HCT116 (cell line): ENCODE results near the gene TNS3. TPM values are rescaled to one million over a fixed set of nuclear protein-coding genes. Genes with fewer than 3 reads are reported as not detected.

Source experiments
- ATAC-seq: fragments of 200-7000 bp; cut with Tn5 transposase; 2 replicates; pipeline ENCODE4 v1.9.1; 2020; ENCODE audit warnings: mild to moderate bottlenecking, moderate library complexity
- BruUV-seq: library from RNA; stranded (reverse); fragments of 400-500 nt; replicated peaks from 2 replicates; lab custom pipeline; 2021; lab: Mats Ljungman, UMichigan
- CTCF ChIA-PET: fragments of 300-600 bp; sonication (Branson Sonifier 250); formaldehyde crosslinking; loops from one replicate; lab custom pipeline; 2021; ENCODE audit warnings: antibody characterized with exemption; lab: Charles Lee
- POLR2A ChIA-PET: fragments of 300-600, 350-600 bp; sonication (Branson Sonifier 250); formaldehyde crosslinking; loops from one replicate; lab custom pipeline; 2021; ENCODE audit warnings: antibody characterized with exemption; lab: Charles Lee
- RAD21 ChIA-PET, 2 experiments: fragments of 300-600 bp; sonication (Branson Sonifier 250); formaldehyde crosslinking; loops; one replicate each; lab custom pipeline; 2023; ENCODE audit warnings: low total read pairs in 2 of 2; ENCODE audit not compliant: uncharacterized antibody in 2 of 2, unreplicated experiment in 2 of 2, low non-redundant PET in 1 of 2; lab: Charles Lee
- DNase-seq: peaks from one replicate; pipeline ENCODE4 v3.0.0-alpha.2; 2010; ENCODE audit warnings: low read depth, low spot score
- H2AFZ ChIP-seq: fragments of 200-600 bp; shearing (Covaris generic), sonication (generic); 2 replicates; pipeline ENCODE4 v1.6.1; 2017; ENCODE audit warnings: low read depth, mixed run types, mixed read lengths, antibody characterized with exemption, low read length; ENCODE audit not compliant: poor library complexity, severe bottlenecking
- H3K27ac ChIP-seq: 2 replicates; pipeline ENCODE4 v1.5.1; 2012; ENCODE audit warnings: low read depth, low read length
- H3K27me3 ChIP-seq: fragments of 200-600 bp; sonication (generic); 2 replicates; pipeline ENCODE4 v1.6.1; 2016; ENCODE audit warnings: mixed run types, low read length, mixed read lengths; ENCODE audit not compliant: insufficient read depth
- H3K36me3 ChIP-seq, 2 experiments: fragments of 200-500 bp in 1 of 2; fragments of 200-600 bp in 1 of 2; sonication (Bioruptor generic) in 1 of 2; sonication (generic) in 1 of 2; 2 replicates each; pipeline versions ENCODE4 v1.5.1 to v1.6.1; 2014 to 2016; ENCODE audit warnings: low read length in 2 of 2, inconsistent platforms in 1 of 2, mixed read lengths in 1 of 2, mixed run types in 1 of 2; ENCODE audit not compliant: insufficient read depth in 2 of 2, control insufficient read depth in 1 of 2
- H3K4me1 ChIP-seq, 2 experiments: fragments of 200-600 bp in 1 of 2; sonication (generic) in 1 of 2; 2 replicates each; pipeline versions ENCODE4 v1.5.1 to v1.6.1; 2012 to 2017; ENCODE audit warnings: low read length in 2 of 2, inconsistent platforms in 1 of 2, mild to moderate bottlenecking in 1 of 2, mixed read lengths in 1 of 2, mixed run types in 1 of 2, moderate library complexity in 1 of 2; ENCODE audit not compliant: insufficient read depth in 2 of 2, control insufficient read depth in 1 of 2
- H3K4me2 ChIP-seq: fragments of 200-600 bp; sonication (generic); 2 replicates; pipeline ENCODE4 v1.6.1; 2017; ENCODE audit warnings: mixed run types, low read length, mixed read lengths
- H3K4me3 ChIP-seq, 2 experiments: fragments of 200-600 bp in 1 of 2; sonication (generic) in 1 of 2; replicated peaks in 1 of 2; 2 replicates each; pipeline ENCODE4 v1.5.1; 2011 to 2016; ENCODE audit warnings: low read length in 2 of 2, control low read depth in 1 of 2, low read depth in 1 of 2, mild to moderate bottlenecking in 1 of 2, mixed read lengths in 1 of 2, mixed run types in 1 of 2
- H3K79me2 ChIP-seq: fragments of 200-600 bp; sonication (generic); 2 replicates; pipeline ENCODE4 v1.6.1; 2017; ENCODE audit warnings: mild to moderate bottlenecking, mixed run types, low read length, moderate library complexity, mixed read lengths; ENCODE audit not compliant: insufficient read depth
- H3K9ac ChIP-seq: fragments of 200-600 bp; sonication (generic); 2 replicates; pipeline ENCODE4 v1.6.1; 2016; ENCODE audit warnings: low read length, mixed read lengths
- H3K9me2 ChIP-seq: fragments of 200-600 bp; sonication (generic), shearing (Covaris generic); 2 replicates; pipeline ENCODE4 v1.6.1; 2017; ENCODE audit warnings: mixed run types, mild to moderate bottlenecking, moderate library complexity; ENCODE audit not compliant: insufficient read depth
- H3K9me3 ChIP-seq, 2 experiments: fragments of 200-500 bp in 1 of 2; fragments of 200-600 bp in 1 of 2; sonication (Bioruptor generic) in 1 of 2; sonication (generic) in 1 of 2; 2 replicates each; pipeline ENCODE4 v1.6.1; 2014 to 2017; ENCODE audit warnings: low read length in 2 of 2, mixed read lengths in 2 of 2, inconsistent platforms in 1 of 2, low read depth in 1 of 2, mild to moderate bottlenecking in 1 of 2, mixed run types in 1 of 2, moderate library complexity in 1 of 2; ENCODE audit not compliant: control insufficient read depth in 1 of 2, insufficient read depth in 1 of 2
- H4K20me1 ChIP-seq: fragments of 200-600 bp; sonication (generic), shearing (Covaris generic); 2 replicates; pipeline ENCODE4 v1.6.1; 2017; ENCODE audit warnings: mixed run types, mild to moderate bottlenecking, moderate library complexity; ENCODE audit not compliant: insufficient read depth
- ELF1 ChIP-seq: IDR thresholded peaks from 2 replicates; pipeline ENCODE4 v1.6.1; 2012; ENCODE audit warnings: low read depth, borderline replicate concordance
- EZH2phosphoT487 ChIP-seq: fragments of 200-600 bp; IDR thresholded peaks from 2 replicates; pipeline ENCODE4 v1.6.1; 2018; ENCODE audit warnings: antibody characterized with exemption, borderline replicate concordance
- TCF7L2 ChIP-seq: IDR thresholded peaks from 2 replicates; pipeline ENCODE4 v1.7.0; 2011; ENCODE audit warnings: borderline replicate concordance, inconsistent platforms; ENCODE audit not compliant: insufficient read depth, insufficient read length; ENCODE audit errors: extremely low read depth
- intact Hi-C: fragments of 100-400 bp; cut with micrococcal nuclease; formaldehyde crosslinking; loops from 2 replicates; pipeline ENCODE4 v1.10.0; 2022
- total RNA-seq: library from RNA; stranded (reverse); gene quantifications from one replicate; pipeline ENCODE4 v1.2.1, GENCODE V29; 2021; ENCODE audit not compliant: unreplicated experiment
- TF ChIP-seq, protein P1 (sequence below), 3 experiments: fragments of 200-600 bp in 1 of 3; sonication (generic) in 1 of 3; IDR thresholded peaks in 2 of 3; conservative IDR thresholded peaks in 1 of 3; 2 replicates each; pipeline ENCODE4 v1.5.1; 2012 to 2017; ENCODE audit warnings: low read depth in 2 of 3, low read length in 2 of 3, antibody characterized with exemption in 1 of 3, borderline replicate concordance in 1 of 3, control low read depth in 1 of 3, mild to moderate bottlenecking in 1 of 3, mixed read lengths in 1 of 3, mixed run types in 1 of 3, moderate library complexity in 1 of 3; ENCODE audit not compliant: insufficient read depth in 1 of 3

Gene TNS3
- total RNA-seq, 1 experiment from 2014 or later = 9.1 TPM

DNA sequence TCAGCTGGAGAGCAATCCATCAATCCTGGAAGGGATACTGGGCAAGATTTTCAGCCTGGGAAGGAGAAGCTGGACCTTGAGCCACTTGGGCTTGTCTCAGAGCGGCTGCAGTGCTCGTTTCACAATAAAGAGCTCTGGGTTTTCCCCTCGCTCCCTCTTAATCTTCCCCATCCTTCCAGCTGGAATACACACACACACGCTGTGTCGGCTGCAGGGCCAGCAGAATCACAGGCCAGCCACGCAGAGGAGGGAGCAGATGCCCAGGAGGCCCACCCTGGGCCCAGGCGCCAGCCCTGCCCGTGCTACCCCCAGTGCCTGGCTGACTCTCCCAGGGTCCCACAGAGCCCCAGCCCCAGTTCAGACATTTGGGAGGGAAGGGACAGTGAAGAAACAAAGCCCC is 255.1 kb downstream of the TNS3 start:
- H3K79me2 ChIP-seq = no peaks in the 10 kb centered on the region
- POLR2A ChIA-PET = no interaction called here
- RAD21 ChIA-PET = no interaction called here
- DNase-seq = no peak
- H3K9me3 ChIP-seq = no peaks in the 10 kb centered on the region
- no peaks in the 10 kb centered on the region for H4K20me1 ChIP-seq
- no peaks in the 10 kb centered on the region for H3K27me3 ChIP-seq
- no peak overlapping the region for H3K4me2 ChIP-seq
- no peaks in the 10 kb centered on the region for H3K9me2 ChIP-seq
- H3K9ac ChIP-seq = no peak overlapping the region
- ATAC-seq = no peak
- intact Hi-C loops = no loop called here
- H3K36me3 ChIP-seq = no peaks in the 10 kb centered on the region
- no peak for TF ChIP-seq ELF1
- TF ChIP-seq EZH2phosphoT487 = no peak
- no peak overlapping the region for H2AFZ ChIP-seq
- no TSS peak for BruUV-seq
- H3K4me1 ChIP-seq = peaks cover 3 to 12% of the 10 kb centered on the region in 2 experiments; a peak in 2 of 4 replicates
- no peak overlapping the region for H3K4me3 ChIP-seq
- H3K27ac ChIP-seq = no peak overlapping the region
- CTCF ChIA-PET = no interaction called here

DNA sequence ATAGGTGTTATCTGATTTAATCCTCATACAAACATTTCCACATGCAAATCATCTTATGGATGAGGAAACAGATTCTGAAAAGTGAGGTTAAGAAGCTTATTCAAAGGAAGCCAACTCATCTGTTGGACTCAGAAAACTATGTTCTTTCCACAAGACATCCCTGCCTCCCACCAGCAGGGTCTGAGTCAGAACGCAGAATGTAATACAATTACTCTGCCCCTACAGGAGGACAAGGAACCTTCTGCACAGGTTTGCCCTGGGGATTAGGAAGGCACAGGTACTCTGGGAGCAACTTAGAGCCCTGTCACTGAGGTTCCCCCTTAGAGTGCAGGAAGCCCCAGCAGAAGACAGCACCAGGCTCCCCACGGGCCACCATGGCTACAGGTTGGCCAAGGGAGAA is 255.7 kb downstream of the TNS3 start:
- no peak for DNase-seq
- intact Hi-C loops = no loop called here
- no peaks in the 10 kb centered on the region for H3K36me3 ChIP-seq

More for the DNA sequence above, 255.7 kb downstream of the TNS3 start:
- TF ChIP-seq, protein P1, sequence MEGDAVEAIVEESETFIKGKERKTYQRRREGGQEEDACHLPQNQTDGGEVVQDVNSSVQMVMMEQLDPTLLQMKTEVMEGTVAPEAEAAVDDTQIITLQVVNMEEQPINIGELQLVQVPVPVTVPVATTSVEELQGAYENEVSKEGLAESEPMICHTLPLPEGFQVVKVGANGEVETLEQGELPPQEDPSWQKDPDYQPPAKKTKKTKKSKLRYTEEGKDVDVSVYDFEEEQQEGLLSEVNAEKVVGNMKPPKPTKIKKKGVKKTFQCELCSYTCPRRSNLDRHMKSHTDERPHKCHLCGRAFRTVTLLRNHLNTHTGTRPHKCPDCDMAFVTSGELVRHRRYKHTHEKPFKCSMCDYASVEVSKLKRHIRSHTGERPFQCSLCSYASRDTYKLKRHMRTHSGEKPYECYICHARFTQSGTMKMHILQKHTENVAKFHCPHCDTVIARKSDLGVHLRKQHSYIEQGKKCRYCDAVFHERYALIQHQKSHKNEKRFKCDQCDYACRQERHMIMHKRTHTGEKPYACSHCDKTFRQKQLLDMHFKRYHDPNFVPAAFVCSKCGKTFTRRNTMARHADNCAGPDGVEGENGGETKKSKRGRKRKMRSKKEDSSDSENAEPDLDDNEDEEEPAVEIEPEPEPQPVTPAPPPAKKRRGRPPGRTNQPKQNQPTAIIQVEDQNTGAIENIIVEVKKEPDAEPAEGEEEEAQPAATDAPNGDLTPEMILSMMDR (IDR thresholded peaks at IDR 0.05 in 2 of 3, conservative IDR thresholded peaks at IDR 0.05 in 1 of 3; ENCODE audit: borderline replicate concordance in 1 of 3, insufficient read depth in 1 of 3, low read depth in 2 of 3, low read length in 2 of 3) = 0 out of 6 replicates have a peak, but pooled peaks of 1 of the 3 experiments have one; percentile 4
- no peak for TF ChIP-seq TCF7L2
- H2AFZ ChIP-seq = no peak overlapping the region
- H3K79me2 ChIP-seq = no peaks in the 10 kb centered on the region
- peak; percentile 75 for ATAC-seq
- ChIA-PET POLR2A (no interaction called here), CTCF (no interaction called here), RAD21 (no interaction called here)
- H3K9me2 ChIP-seq = no peaks in the 10 kb centered on the region
- H3K9me3 ChIP-seq = no peaks in the 10 kb centered on the region
- H3K9ac ChIP-seq = no peak overlapping the region
- BruUV-seq = no TSS peak
- no peak overlapping the region for H3K27ac ChIP-seq
- peaks cover 3 to 12% of the 10 kb centered on the region in 2 experiments; a peak in 2 of 4 replicates for H3K4me1 ChIP-seq
- no peaks in the 10 kb centered on the region for H3K27me3 ChIP-seq
- no peaks in the 10 kb centered on the region for H4K20me1 ChIP-seq
- H3K4me2 ChIP-seq = no peak overlapping the region
- no peak overlapping the region for H3K4me3 ChIP-seq
